Transverse colon (tissue), 4 donors: Measurements from ENCODE around the gene GNAI3. TPM values are rescaled to one million over a fixed set of nuclear protein-coding genes. Genes with fewer than 3 reads are reported as not detected.

Experiments used
- DNase-seq: peaks from one replicate; pipeline ENCODE4 v3.0.0-alpha.2; 2019
- H3K27ac ChIP-seq, 4 donors: fragments of 200-600 bp; sonication (generic); 2 replicates each; pipeline ENCODE4 v1.5.1; 2016 to 2018; ENCODE audit warnings: inconsistent platforms in 4 of 4
- H3K27me3 ChIP-seq: fragments of 200-600 bp; sonication (generic); 2 replicates; pipeline ENCODE4 v1.5.1; 2017; ENCODE audit warnings: inconsistent platforms
- H3K36me3 ChIP-seq, 4 donors: fragments of 200-600 bp; sonication (generic); 2 replicates each; pipeline ENCODE4 v1.5.1; 2017 to 2019; ENCODE audit warnings: inconsistent platforms in 4 of 4
- H3K4me1 ChIP-seq, 4 donors: fragments of 200-600 bp; sonication (generic); 2 replicates each; pipeline ENCODE4 v1.5.1; 2017 to 2020; ENCODE audit warnings: inconsistent platforms in 4 of 4
- H3K4me3 ChIP-seq, 4 donors: fragments of 200-600 bp; sonication (generic); 1 replicate in 1 of 4; 2 replicates in 3 of 4; pipeline versions ENCODE4 v1.5.1 to v1.6.1; 2017 to 2019; ENCODE audit warnings: inconsistent platforms in 4 of 4
- H3K9me3 ChIP-seq, 2 donors: fragments of 200-600 bp; sonication (generic); 2 replicates each; pipeline ENCODE4 v1.5.1; 2017 to 2019; ENCODE audit warnings: inconsistent platforms in 2 of 2
- CTCF ChIP-seq, 5 experiments: fragments of 200-600 bp in 3 of 5; fragments of 450-650 bp in 2 of 5; sonication (generic) in 3 of 5; IDR thresholded peaks; 1 replicate in 2 of 5; 2 replicates in 3 of 5; pipeline ENCODE4 v1.5.1; 2016 to 2017; ENCODE audit warnings: antibody characterized with exemption in 5 of 5, inconsistent platforms in 3 of 5, mild to moderate bottlenecking in 2 of 5, moderate library complexity in 1 of 5
- EP300 ChIP-seq: sonication (generic); formaldehyde crosslinking; IDR thresholded peaks from one replicate; pipeline ENCODE4 v1.6.1; 2017; ENCODE audit warnings: antibody characterized with exemption, low read depth
- POLR2A ChIP-seq: fragments of 450-650 bp; IDR thresholded peaks from one replicate; pipeline ENCODE4 v1.6.1; 2016; ENCODE audit warnings: antibody characterized with exemption, mild to moderate bottlenecking, moderate library complexity
- POLR2AphosphoS5 ChIP-seq, 3 donors: sonication (generic); formaldehyde crosslinking; IDR thresholded peaks; one replicate each; pipeline ENCODE4 v1.6.1; 2016; ENCODE audit warnings: antibody characterized with exemption in 3 of 3
- WGBS, 2 donors: methylation state at CpG; one replicate each; pipeline ENCODE4 v1.1.5; 2018; ENCODE audit warnings: low coverage in 1 of 2; 5-methylcytosine and 5-hydroxymethylcytosine counted together
- in situ Hi-C, 4 donors: fragments of 200-750 bp; cut with MboI; loops; one replicate each; pipeline versions ENCODE4 v1.15.0 to v1.15.1; 2017; ENCODE audit warnings: low sequenced_read_pairs in 3 of 4, low pct_ligation_motif_present in 1 of 4, low pct_unique_long_range_greater_than_20kb in 1 of 4
- intact Hi-C: fragments of 100-400 bp; cut with DNase I; formaldehyde crosslinking; loops from one replicate; pipeline ENCODE4 v1.15.1; 2023; ENCODE audit warnings: low total_unique reads
- total RNA-seq, 4 donors: library from RNA; depleted of rRNA; stranded (reverse); fragments of >200 nt; gene quantifications; one replicate each; pipeline ENCODE4 v1.1.0, GENCODE V29; 2016

GNAI3 gene
- total RNA-seq, 4 donors from 2014 or later = 2.2 to 7.5 (median 5.1) TPM

GRCh38 chr1:109504974-109505373, 43.4 kb upstream of the GNAI3 start:
- Histone ChIP-seq H3K4me3 (no peak overlapping the region), H3K27ac (no peak overlapping the region), H3K9me3 (no peaks in the 10 kb centered on the region), H3K4me1 (peaks cover 15 to 34% (median 28%) of the 10 kb centered on the region in 4 donors), H3K27me3 (no peaks in the 10 kb centered on the region), H3K36me3 (no peaks in the 10 kb centered on the region)
- 57 to 62% methylated on average over 1 of the region's 1 CpG for WGBS, 2 donors
- intact Hi-C loops = no loop called here
- TF ChIP-seq POLR2AphosphoS5 (IDR thresholded peaks at IDR 0.05) = no peak
- no peak for TF ChIP-seq CTCF (IDR thresholded peaks at IDR 0.05)
- no peak for TF ChIP-seq POLR2A
- no peak for TF ChIP-seq EP300
- in situ Hi-C loops = no loop called here
- DNase-seq = no peak

- intact Hi-C loops = no loop called here
- no peak for DNase-seq
- TF ChIP-seq EP300 = no peak
- TF ChIP-seq CTCF (IDR thresholded peaks at IDR 0.05) = no peak
- TF ChIP-seq POLR2AphosphoS5 (IDR thresholded peaks at IDR 0.05) = no peak
- no peak for TF ChIP-seq POLR2A
- H3K4me3 ChIP-seq = no peak overlapping the region
- H3K4me1 ChIP-seq = peaks cover 11 to 23% (median 19%) of the 10 kb centered on the region in 4 donors
- no peak overlapping the region for H3K27ac ChIP-seq
- H3K36me3 ChIP-seq = no peaks in the 10 kb centered on the region
- in situ Hi-C loops = no loop called here
- H3K9me3 ChIP-seq = no peaks in the 10 kb centered on the region
- WGBS, 2 donors = 90 to 91% methylated on average over 2 to 25 of the region's 25 CpGs
- H3K27me3 ChIP-seq = no peaks in the 10 kb centered on the region
Observed at GRCh38 chr1:109508001-109508872, 40.2 kb upstream of the GNAI3 start.

GRCh38 chr1:109508873-109509175, 39.6 kb upstream of the GNAI3 start:
- 76% methylated on average over 7 of the region's 7 CpGs; no CpG with 5 or more reads in 1 of the 2 donors for WGBS, 2 donors
- H3K36me3 ChIP-seq = no peaks in the 10 kb centered on the region

More at GRCh38 chr1:109508873-109509175, 39.6 kb upstream of the GNAI3 start:
- in situ Hi-C loops = no loop called here
- no peak for DNase-seq
- TF ChIP-seq POLR2AphosphoS5 (IDR thresholded peaks at IDR 0.05) (no peak), CTCF (IDR thresholded peaks at IDR 0.05) (no peak), POLR2A (no peak), EP300 (no peak)
- Histone ChIP-seq H3K27me3 (no peaks in the 10 kb centered on the region), H3K4me1 (peaks cover 11 to 20% (median 17%) of the 10 kb centered on the region in 4 donors), H3K27ac (peak overlapping the region in 3 of 4 donors; percentile 53 to 66 (median 61)), H3K9me3 (no peaks in the 10 kb centered on the region), H3K4me3 (peak overlapping the region; percentile 61 to 71 (median 67))
- intact Hi-C loops = no loop called here
